Gastroesophageal sphincter (tissue), 3 donors: ENCODE data around the gene FURIN.

Source experiments
- EP300 ChIP-seq: sonication (generic); formaldehyde crosslinking; IDR thresholded peaks from one replicate; pipeline ENCODE4 v1.6.1; 2017; ENCODE audit warnings: antibody characterized with exemption, mild to moderate bottlenecking
- POLR2A ChIP-seq, 2 donors: fragments of 450-650 bp; IDR thresholded peaks; one replicate each; pipeline ENCODE4 v1.6.1; 2017; ENCODE audit warnings: antibody characterized with exemption in 2 of 2, mild to moderate bottlenecking in 2 of 2, moderate library complexity in 1 of 2
- POLR2AphosphoS5 ChIP-seq: sonication (generic); formaldehyde crosslinking; IDR thresholded peaks from one replicate; pipeline ENCODE4 v1.6.1; 2017; ENCODE audit warnings: antibody characterized with exemption
- TF ChIP-seq, protein P1 (sequence below), 4 experiments: fragments of 200-600 bp in 2 of 4; fragments of 450-650 bp in 2 of 4; sonication (generic) in 1 of 4; IDR thresholded peaks; one replicate each; pipeline ENCODE4 v1.5.1; 2017 to 2019; ENCODE audit warnings: antibody characterized with exemption in 4 of 4, mild to moderate bottlenecking in 2 of 4, moderate library complexity in 2 of 4

DNA sequence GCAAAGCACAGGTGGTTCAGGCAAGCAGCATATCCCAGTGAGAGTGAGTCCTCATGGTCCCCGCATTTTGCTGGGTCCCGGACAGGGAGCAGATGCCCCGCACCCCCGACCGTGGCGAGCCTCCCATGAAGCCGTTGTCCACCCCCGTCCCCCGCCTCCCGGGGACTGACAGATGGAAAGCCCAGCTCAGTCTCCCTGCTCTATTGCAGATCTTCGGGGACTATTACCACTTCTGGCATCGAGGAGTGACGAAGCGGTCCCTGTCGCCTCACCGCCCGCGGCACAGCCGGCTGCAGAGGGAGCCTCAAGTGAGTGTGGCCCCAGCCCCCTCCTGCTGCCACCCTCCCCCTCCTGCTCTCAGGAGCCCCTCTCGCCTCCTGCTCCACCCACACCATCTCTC is 7.7 kb downstream of the FURIN start:
- TF ChIP-seq EP300 = no peak
- TF ChIP-seq, protein P1, sequence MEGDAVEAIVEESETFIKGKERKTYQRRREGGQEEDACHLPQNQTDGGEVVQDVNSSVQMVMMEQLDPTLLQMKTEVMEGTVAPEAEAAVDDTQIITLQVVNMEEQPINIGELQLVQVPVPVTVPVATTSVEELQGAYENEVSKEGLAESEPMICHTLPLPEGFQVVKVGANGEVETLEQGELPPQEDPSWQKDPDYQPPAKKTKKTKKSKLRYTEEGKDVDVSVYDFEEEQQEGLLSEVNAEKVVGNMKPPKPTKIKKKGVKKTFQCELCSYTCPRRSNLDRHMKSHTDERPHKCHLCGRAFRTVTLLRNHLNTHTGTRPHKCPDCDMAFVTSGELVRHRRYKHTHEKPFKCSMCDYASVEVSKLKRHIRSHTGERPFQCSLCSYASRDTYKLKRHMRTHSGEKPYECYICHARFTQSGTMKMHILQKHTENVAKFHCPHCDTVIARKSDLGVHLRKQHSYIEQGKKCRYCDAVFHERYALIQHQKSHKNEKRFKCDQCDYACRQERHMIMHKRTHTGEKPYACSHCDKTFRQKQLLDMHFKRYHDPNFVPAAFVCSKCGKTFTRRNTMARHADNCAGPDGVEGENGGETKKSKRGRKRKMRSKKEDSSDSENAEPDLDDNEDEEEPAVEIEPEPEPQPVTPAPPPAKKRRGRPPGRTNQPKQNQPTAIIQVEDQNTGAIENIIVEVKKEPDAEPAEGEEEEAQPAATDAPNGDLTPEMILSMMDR (IDR thresholded peaks at IDR 0.05) = no peak
- TF ChIP-seq POLR2A (IDR thresholded peaks at IDR 0.05) = no peak
- TF ChIP-seq POLR2AphosphoS5 = no peak
